SK-N-SH (cell line): ENCODE results near the gene ESYT1. TPM values are rescaled to one million over a fixed set of nuclear protein-coding genes. Genes with fewer than 3 reads are reported as not detected.

Experiments used
- CTCF ChIA-PET: fragments of 300-600, 350-600 bp; formaldehyde crosslinking; extraction: SDS; loops from one replicate; lab custom pipeline; 2021; lab: Yijun Ruan, JAX
- POLR2A ChIA-PET: fragments of 350-600 bp; sonication (Branson Sonifier 250); formaldehyde crosslinking; extraction: SDS; loops from one replicate; lab custom pipeline; 2020; ENCODE audit warnings: antibody characterized with exemption, inconsistent platforms; lab: Yijun Ruan, JAX
- DNase-seq: peaks from one replicate; pipeline ENCODE4 v3.0.0; 2012
- H2AFZ ChIP-seq: fragments of 200-600 bp; sonication (generic); 2 replicates; pipeline ENCODE4 v1.8.1; 2016; ENCODE audit warnings: antibody characterized with exemption, mild to moderate bottlenecking, low read depth
- H3F3A ChIP-seq: fragments of 200-600 bp; sonication (generic); replicated peaks from 2 replicates; pipeline ENCODE3; 2016; ENCODE audit warnings: antibody characterized with exemption, mild to moderate bottlenecking; ENCODE audit not compliant: insufficient read depth
- H3K27ac ChIP-seq, 2 experiments: fragments of 200-500 bp in 1 of 2; fragments of 200-600 bp in 1 of 2; sonication (Bioruptor generic) in 1 of 2; sonication (generic), shearing (Covaris generic) in 1 of 2; 2 replicates each; pipeline versions ENCODE4 v1.5.1 to v1.6.1; 2014 to 2016; ENCODE audit warnings: low read depth in 2 of 2, inconsistent platforms in 1 of 2, low read length in 1 of 2, mild to moderate bottlenecking in 1 of 2, mixed read lengths in 1 of 2
- H3K27me3 ChIP-seq: fragments of 200-600 bp; sonication (generic), shearing (Covaris generic); 2 replicates; pipeline ENCODE4 v1.6.1; 2016; ENCODE audit warnings: mixed run types; ENCODE audit not compliant: insufficient read depth
- H3K36me3 ChIP-seq, 2 experiments: fragments of 200-500 bp in 1 of 2; fragments of 200-600 bp in 1 of 2; sonication (Bioruptor generic) in 1 of 2; sonication (generic) in 1 of 2; replicated peaks in 1 of 2; 2 replicates each; pipeline versions ENCODE3 to v1.5.1; 2014 to 2016; ENCODE audit warnings: low read length in 1 of 2, mild to moderate bottlenecking in 1 of 2; ENCODE audit not compliant: insufficient read depth in 2 of 2, control insufficient read depth in 1 of 2
- H3K4me1 ChIP-seq, 2 experiments: fragments of 200-500 bp in 1 of 2; fragments of 200-600 bp in 1 of 2; sonication (Bioruptor generic) in 1 of 2; sonication (generic), shearing (Covaris generic) in 1 of 2; 2 replicates each; pipeline versions ENCODE4 v1.5.1 to v1.6.1; 2014 to 2016; ENCODE audit warnings: low read depth in 1 of 2, low read length in 1 of 2, mixed run types in 1 of 2; ENCODE audit not compliant: insufficient read depth in 2 of 2, control insufficient read depth in 1 of 2
- H3K4me2 ChIP-seq: fragments of 200-600 bp; sonication (generic), shearing (Covaris generic); 2 replicates; pipeline ENCODE4 v1.6.1; 2017; ENCODE audit warnings: mixed run types
- H3K4me3 ChIP-seq, 2 experiments: fragments of 200-500 bp in 1 of 2; fragments of 200-600 bp in 1 of 2; sonication (Bioruptor generic) in 1 of 2; sonication (generic), shearing (Covaris generic) in 1 of 2; 2 replicates each; pipeline versions ENCODE4 v1.5.1 to v1.8.1; 2014 to 2016; ENCODE audit warnings: low read depth in 2 of 2, inconsistent platforms in 1 of 2, low read length in 1 of 2, mild to moderate bottlenecking in 1 of 2, mixed read lengths in 1 of 2, moderate library complexity in 1 of 2
- H3K79me2 ChIP-seq: fragments of 200-600 bp; sonication (generic); 2 replicates; pipeline ENCODE4 v1.8.1; 2017; ENCODE audit warnings: mild to moderate bottlenecking; ENCODE audit not compliant: insufficient read depth
- H3K9ac ChIP-seq: fragments of 200-600 bp; sonication (generic); 2 replicates; pipeline ENCODE4 v1.6.1; 2017; ENCODE audit warnings: mixed run types
- H3K9me2 ChIP-seq: fragments of 200-600 bp; sonication (generic); 2 replicates; pipeline ENCODE4 v1.6.1; 2017; ENCODE audit warnings: mixed run types
- H3K9me3 ChIP-seq: fragments of 200-600 bp; sonication (generic); 2 replicates; pipeline ENCODE4 v1.6.1; 2017; ENCODE audit warnings: mixed run types, mild to moderate bottlenecking, moderate library complexity
- H4K20me1 ChIP-seq: fragments of 200-600 bp; sonication (generic); 2 replicates; pipeline ENCODE4 v1.6.1; 2017; ENCODE audit warnings: mild to moderate bottlenecking, mixed run types; ENCODE audit not compliant: insufficient read depth
- CHD2 ChIP-seq: fragments of 150-350 bp; IDR thresholded peaks from 2 replicates; pipeline ENCODE4 v1.6.1; 2018; ENCODE audit warnings: low read length; ENCODE audit not compliant: partially characterized antibody
- CTCF ChIP-seq: fragments of 200-600 bp; sonication (generic); IDR thresholded peaks from 2 replicates; pipeline ENCODE4 v1.6.1; 2017; ENCODE audit warnings: antibody characterized with exemption, mild to moderate bottlenecking, moderate library complexity
- ELF1 ChIP-seq: IDR thresholded peaks from 2 replicates; pipeline ENCODE4 v1.4.0; 2012
- FOXJ3 ChIP-seq: sonication (generic); formaldehyde crosslinking; IDR thresholded peaks from 2 replicates; pipeline ENCODE4 v1.5.1; 2020; ENCODE audit warnings: mild to moderate bottlenecking, missing genetic modification reagents
- FOXM1 ChIP-seq: IDR thresholded peaks from 2 replicates; pipeline ENCODE4 v1.4.0; 2012; ENCODE audit warnings: low read depth, mild to moderate bottlenecking
- JUND ChIP-seq: IDR thresholded peaks from 2 replicates; pipeline ENCODE4 v1.4.0; 2012
- MAX ChIP-seq: IDR thresholded peaks from 2 replicates; pipeline ENCODE4 v1.4.0; 2012; ENCODE audit warnings: low read depth
- MEF2A ChIP-seq: IDR thresholded peaks from 2 replicates; pipeline ENCODE4 v1.4.0; 2012; ENCODE audit warnings: low read depth, borderline replicate concordance
- MXI1 ChIP-seq: IDR thresholded peaks from 2 replicates; pipeline ENCODE4 v1.6.1; 2012; ENCODE audit warnings: mild to moderate bottlenecking, low read depth, low read length, improper control_type of control experiment
- NFIC ChIP-seq: IDR thresholded peaks from 2 replicates; pipeline ENCODE4 v1.4.0; 2012; ENCODE audit warnings: borderline replicate concordance
- NRF1 ChIP-seq: IDR thresholded peaks from 2 replicates; pipeline ENCODE4 v1.6.1; 2012; ENCODE audit warnings: low read depth, mild to moderate bottlenecking, low read length
- PBX3 ChIP-seq: IDR thresholded peaks from 2 replicates; pipeline ENCODE4; 2012
- POLR2AphosphoS5 ChIP-seq: IDR thresholded peaks from 2 replicates; pipeline ENCODE4 v1.6.1; 2012; ENCODE audit warnings: low read depth, low read length
- RAD21 ChIP-seq: IDR thresholded peaks from 2 replicates; pipeline ENCODE4 v1.6.1; 2012; ENCODE audit warnings: mild to moderate bottlenecking, low read length
- RFX5 ChIP-seq: IDR thresholded peaks from 2 replicates; pipeline ENCODE4 v1.6.1; 2012; ENCODE audit warnings: mild to moderate bottlenecking, improper control_type of control experiment, low read length
- RXRA ChIP-seq: IDR thresholded peaks from 2 replicates; pipeline ENCODE4 v1.4.0; 2012; ENCODE audit warnings: low read depth, mild to moderate bottlenecking, borderline replicate concordance
- SIN3A ChIP-seq: IDR thresholded peaks from 2 replicates; pipeline ENCODE4 v1.6.1; 2012; ENCODE audit warnings: low read depth, mild to moderate bottlenecking, low read length, moderate library complexity, borderline replicate concordance
- SMC3 ChIP-seq: IDR thresholded peaks from 2 replicates; pipeline ENCODE4 v1.6.1; 2012; ENCODE audit warnings: low read depth, low read length, improper control_type of control experiment
- TAF1 ChIP-seq: IDR thresholded peaks from 2 replicates; pipeline ENCODE4 v1.6.1; 2012; ENCODE audit warnings: low read depth, mild to moderate bottlenecking, low read length, moderate library complexity, borderline replicate concordance
- TEAD4 ChIP-seq: IDR thresholded peaks from 2 replicates; pipeline ENCODE4 v1.4.0; 2012; ENCODE audit warnings: mild to moderate bottlenecking, borderline replicate concordance; ENCODE audit not compliant: insufficient read depth
- USF1 ChIP-seq: IDR thresholded peaks from 2 replicates; pipeline ENCODE4 v1.4.0; 2012; ENCODE audit warnings: low read depth, borderline replicate concordance
- WGBS: methylation state at CpG from one replicate; pipeline ENCODE4 v1.1.6; 2017; ENCODE audit warnings: low lambda C conversion rate; 5-methylcytosine and 5-hydroxymethylcytosine counted together
- polyA plus RNA-seq, 3 experiments: library from polyadenylated mRNA; depleted of rRNA; stranded (reverse); fragments of >200 nt; gene quantifications; 2 replicates each; pipeline ENCODE4 v1.2.3, GENCODE V29; 2012

ESYT1 gene
- polyA plus RNA-seq, 1 of the 3 experiments (the other 2 are of a cell fraction) = 132 TPM

DNA sequence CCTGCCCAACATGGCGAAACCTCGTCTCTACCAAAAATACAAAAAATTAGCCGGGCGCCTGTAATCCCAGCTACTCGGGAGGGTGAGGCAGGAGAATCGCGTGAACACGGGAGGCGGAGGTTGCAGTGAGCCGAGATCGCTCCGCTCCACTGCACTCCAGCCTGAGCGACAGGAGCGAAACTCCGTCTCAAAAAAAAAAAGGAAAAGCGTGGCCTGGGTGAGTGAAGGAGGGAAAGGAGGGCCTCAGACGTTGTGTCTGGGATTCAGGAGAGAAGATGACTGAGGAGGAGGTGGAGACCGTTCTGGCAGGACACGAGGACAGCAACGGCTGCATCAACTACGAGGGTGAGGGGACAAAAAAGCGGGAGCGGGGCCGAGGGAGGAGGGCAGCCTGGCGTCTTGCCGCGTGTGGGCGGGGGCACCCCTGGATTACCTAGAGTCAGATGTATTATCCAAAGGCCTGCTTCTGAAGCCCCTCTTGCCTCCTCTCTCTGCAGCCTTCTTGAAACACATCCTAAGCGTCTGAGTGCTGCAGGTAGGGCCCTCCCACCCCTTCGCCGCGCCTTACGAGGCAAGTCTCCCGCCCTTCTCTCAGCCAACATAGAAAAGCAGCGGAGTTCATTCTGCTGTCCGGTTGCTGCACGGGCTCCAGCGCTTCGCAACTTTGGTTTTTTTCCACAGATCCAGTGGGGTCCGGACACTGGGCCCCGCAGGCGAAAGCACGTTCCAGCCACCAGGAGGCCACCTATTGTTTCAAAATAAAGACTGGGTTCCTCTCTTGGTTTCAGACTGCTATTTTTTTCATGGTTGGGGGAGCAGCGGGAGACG is 29.3 kb downstream of the ESYT1 start:
- Histone ChIP-seq H3K9me2 (no peaks in the 10 kb centered on the region), H3K4me1 (peaks cover 31 to 43% of the 10 kb centered on the region in 2 experiments; a peak in 3 of 4 replicates), H2AFZ (0 out of 2 replicates have a peak overlapping the region, but pooled peaks have one; percentile 48), H4K20me1 (peaks cover 30% of the 10 kb centered on the region), H3K4me2 (peak overlapping the region; percentile 74), H3F3A (peaks cover 41% of the 10 kb centered on the region), H3K79me2 (peaks cover 75% of the 10 kb centered on the region), H3K27me3 (no peaks in the 10 kb centered on the region), H3K9me3 (no peaks in the 10 kb centered on the region), H3K9ac (peak overlapping the region; percentile 59; the same call in 1 of the 2 replicates), H3K36me3 (peaks cover 36 to 40% of the 10 kb centered on the region in 2 experiments), H3K27ac (peak overlapping the region; percentile 70 to 89), H3K4me3 (peak overlapping the region; percentile 42 to 58)
- ChIA-PET CTCF (interaction anchor here (0.7 to 3.6 kb wide), 6 partner anchors 29 to 48 kb away, joined by 3 to 14 read pairs (median 10); partner anchors contain the start of genes ESYT1, SMARCC2 and ZC3H10), POLR2A (interaction anchor here (0.6 to 2.5 kb wide), 5 partner anchors 29 to 110 kb away, joined by 3 to 19 read pairs (median 6); partner anchors contain the start of genes ESYT1, SMARCC2 and ZC3H10)
- TF ChIP-seq SIN3A (peak; percentile 49; the same call in 1 of the 2 replicates), JUND (no peak), MAX (0 out of 2 replicates have a peak, but pooled peaks have one; percentile 53), RFX5 (no peak), CTCF (peak; percentile 76), TAF1 (0 out of 2 replicates have a peak, but pooled peaks have one; percentile 27), ELF1 (no peak), SMC3 (peak; percentile 21; the same call in 1 of the 2 replicates), MXI1 (peak; percentile 12; the same call in 1 of the 2 replicates), TEAD4 (0 out of 2 replicates have a peak, but pooled peaks have one; percentile 32), CHD2 (no peak), RAD21 (peak; percentile 18), NFIC (0 out of 2 replicates have a peak, but pooled peaks have one; percentile 17), MEF2A (no peak), NRF1 (no peak), FOXJ3 (no peak), PBX3 (no peak; the same call in 1 of the 2 replicates), USF1 (no peak), RXRA (no peak), POLR2AphosphoS5 (peak; percentile 27; the same call in 1 of the 2 replicates), FOXM1 (no peak)
- WGBS = 35% methylated on average over 44 of the region's 45 CpGs
- DNase-seq = peak; percentile 63
